Hematopoietic multipotent progenitor cell treated with erythropoietin and hydrocortisone succinate and interleukin-3 and kit ligand, for 17 days (in vitro differentiated cells): ENCODE measurements around the gene TCOF1.

Source experiments
- DNase-seq: peaks from one replicate; pipeline ENCODE4 v3.0.0-alpha.2; 2015; ENCODE audit warnings: low spot score

The TCOF1 gene

DNA sequence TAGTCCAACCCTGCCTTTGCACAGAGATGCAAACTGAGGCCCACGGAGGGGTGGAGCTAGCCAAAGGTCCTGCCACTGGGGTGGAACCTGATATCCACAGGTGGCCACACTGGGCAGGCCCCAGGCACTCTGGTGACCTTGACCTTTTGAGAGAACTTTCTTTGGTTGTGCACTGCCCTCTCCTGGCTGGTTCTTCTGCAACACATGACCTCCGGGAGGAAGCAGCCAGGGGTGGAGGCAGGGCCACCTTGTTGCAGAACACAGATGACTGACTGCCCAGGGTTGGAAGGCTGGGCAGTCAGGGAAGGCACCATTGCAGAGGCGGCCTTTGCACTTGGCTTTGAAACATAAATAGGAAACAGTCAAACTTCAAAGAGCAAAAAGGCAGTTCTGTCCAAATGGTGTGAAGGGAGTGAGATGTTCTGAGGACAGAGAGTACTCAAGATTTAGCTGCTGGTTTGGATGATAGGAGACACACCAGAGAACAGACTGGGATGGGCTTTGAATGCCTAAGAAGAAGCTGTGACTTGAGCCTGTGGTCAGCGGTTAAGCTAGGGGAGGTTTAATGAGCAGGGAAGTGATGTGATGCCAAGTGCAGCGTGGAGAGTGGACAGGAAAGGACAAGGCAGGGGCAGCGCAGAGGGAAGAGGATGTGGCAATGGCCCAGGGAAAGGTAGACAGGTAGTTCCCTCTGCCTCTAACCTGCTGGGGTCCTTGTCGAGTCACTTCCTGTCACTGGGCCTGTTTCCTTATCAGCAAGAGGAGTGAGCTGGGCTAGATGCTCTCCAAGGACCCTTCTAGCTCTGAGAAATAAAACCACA is 6.8 kb upstream of the TCOF1 start:
- peak; percentile 12 for DNase-seq

DNA sequence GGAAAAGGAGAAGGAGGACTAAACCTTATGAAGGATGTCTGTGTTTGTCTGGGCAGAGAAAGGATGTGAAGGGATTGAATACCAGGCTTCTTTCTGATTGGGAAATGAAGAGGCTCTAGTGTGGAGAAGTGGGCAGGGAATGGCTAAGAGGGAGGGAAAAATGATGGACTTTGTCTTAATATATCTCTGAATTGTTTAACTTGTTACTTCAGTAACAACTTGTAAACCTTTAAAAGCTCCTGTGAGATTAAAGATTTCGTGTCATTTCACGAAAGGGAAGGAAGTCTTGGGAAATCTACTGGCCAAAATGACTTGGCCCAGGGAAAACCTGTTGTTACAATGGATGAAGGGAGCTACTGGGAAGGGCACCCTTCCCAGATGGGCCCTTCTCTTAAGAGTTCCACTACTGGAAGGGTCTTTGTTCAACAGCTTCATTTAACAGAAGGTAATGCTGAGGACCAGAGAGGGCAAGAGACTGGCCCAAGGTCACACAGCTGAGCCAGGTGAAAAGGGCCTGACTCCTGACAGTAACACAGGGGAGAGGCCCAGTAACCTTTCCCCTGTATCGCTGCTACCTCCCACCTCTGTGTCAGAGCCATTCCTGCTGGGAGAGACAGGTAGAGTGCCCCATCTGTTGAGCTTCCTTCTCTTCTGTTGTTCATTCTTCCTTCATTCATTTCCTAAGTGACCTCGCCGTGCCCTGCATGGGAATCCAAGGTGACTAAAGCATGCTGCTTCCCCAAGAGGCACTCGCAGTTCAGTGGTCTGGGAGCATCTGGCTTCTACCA is 5.1 kb upstream of the TCOF1 start:
- no peak for DNase-seq

DNA sequence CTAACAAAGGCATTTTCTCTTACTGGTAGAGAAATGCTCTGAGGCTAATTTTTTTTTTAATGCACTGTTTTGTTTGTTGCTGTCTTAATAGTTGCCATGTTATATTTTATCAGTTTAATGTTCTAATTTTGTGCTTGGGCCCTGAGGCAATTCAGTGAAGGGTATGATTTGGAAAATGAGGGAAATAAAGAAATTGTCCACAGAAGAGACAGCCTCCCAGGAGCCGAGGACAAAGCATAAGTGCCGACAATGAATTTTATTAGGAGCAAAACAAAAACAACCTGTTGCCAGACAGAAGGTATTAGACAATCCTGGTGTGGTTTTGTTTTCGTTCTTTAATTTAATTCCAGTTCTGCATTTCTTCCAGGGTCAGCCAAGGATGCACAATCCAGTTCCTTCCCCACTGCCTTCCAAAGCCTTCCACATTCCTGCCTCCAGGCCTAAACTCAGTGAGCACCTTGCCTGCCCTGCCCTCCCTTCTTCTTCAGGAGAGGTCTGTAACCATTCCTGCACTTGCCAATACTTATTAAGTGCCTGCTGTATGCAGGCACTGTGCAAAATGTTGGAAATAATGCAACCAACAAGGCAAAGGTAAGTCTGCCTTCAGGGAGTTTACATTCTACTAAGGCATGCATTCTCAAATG is 4.3 kb upstream of the TCOF1 start:
- no peak for DNase-seq

DNA sequence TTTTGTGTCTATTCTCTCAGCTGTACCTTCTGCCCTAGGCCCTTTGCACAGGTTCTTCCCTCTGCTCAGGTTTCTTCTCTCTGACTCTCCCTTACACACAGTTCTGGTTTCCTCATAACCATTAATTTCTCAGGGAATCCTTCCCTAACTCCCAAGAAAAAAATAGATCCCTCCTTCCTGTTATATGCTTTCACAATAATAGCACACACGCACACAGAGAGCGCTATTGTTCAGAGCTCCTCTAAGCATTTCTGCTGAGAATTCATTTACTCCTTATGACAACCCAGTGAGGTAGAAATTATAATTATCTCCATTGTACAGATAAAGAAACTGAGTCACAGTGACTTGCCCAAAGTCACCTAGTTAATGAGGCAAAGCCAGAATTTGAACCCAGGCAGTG is 1.7 kb upstream of the TCOF1 start:
- no peak for DNase-seq

DNA sequence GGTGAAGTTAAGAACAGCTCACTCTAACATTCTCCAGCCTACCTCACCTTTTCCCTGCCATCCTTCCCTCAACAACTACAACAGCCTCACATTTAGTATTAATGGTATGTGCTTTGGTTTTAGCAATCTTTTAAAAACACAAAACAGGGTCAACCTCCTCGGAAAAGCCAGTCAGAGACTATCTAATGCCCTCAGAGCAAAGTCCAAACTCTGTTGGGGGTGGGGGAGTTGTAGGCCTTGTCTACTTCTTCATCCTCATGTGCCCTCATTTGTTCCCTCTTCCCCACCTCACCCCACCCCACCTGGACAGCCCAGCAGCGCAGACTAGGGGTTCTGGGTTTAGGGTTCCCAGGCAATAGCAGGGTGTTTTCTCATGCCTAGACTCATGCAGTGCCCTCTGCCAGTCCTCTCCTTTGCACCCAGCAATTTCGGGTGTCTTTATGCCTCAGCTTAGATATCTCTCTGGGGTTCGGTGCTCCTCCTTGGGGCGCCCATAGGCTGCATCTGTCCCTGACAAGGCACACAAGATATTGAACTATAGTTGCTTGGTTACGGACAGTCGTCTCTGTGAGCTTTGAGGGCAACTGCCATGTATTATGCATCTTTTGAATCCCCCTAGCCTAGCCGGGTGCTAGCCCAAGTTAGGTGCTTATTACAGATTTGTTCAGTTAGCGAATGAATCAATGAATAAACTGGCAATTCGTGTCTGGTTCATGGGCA is 762 bp upstream of the TCOF1 start:
- no peak for DNase-seq

DNA sequence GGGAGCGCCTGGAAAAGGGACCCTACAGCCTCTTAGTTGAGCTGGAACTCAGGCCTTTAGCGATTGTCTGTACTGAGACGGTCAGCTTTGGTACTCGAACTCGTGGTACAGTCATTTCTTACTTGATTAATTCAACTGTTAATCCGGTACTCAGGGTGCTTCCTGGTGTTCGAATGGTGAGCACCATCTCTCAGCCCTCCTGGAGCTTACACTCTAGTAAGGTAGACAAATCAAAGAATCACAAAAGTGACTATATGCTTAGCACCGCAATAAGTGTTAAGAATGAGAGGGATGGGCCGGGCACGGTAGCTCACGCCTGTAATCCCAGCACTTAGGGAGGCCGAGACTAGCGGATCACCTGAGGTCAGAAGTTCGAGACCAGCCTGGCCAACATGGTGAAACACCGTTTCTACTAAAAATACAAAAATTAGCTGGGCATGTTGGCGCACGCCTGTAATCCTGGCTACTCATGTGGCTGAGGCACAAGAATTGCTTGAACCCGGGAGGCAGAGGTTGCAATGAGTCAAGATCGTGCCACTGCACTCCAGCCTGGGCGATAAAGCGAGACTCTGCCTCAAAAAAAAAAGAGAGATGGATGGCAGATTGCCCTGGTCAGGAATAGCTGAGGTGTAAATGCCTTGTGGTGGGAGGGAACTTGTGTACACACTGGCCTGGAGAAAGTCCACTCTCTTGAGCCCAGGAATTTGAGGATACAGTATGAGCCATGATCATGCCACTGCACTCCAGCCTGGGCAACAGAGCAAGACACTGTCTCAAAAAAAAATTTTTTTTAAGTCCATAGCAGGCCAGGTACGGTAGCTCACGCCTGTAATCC is 981 bp downstream of the TCOF1 start:
- no peak for DNase-seq

DNA sequence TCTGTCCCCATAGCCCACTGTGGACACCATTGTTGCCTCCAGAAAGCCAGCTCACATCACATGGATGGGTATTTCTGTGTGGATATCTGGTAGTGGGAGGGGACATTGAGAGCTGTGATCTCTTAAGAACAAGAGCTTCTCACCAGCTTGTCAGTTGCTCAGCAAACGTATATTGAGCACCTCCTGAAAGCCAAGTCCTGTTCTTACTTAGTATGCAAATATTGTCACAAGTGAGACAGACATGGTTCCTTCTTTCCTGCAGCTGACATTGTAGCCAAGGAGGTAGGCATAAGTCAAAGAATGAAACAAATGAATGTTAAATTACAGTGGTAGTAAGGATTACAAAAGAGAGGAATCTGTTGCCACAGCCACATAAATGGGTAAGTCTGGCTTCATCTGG is 3.8 kb downstream of the TCOF1 start:
- DNase-seq, result no peak

DNA sequence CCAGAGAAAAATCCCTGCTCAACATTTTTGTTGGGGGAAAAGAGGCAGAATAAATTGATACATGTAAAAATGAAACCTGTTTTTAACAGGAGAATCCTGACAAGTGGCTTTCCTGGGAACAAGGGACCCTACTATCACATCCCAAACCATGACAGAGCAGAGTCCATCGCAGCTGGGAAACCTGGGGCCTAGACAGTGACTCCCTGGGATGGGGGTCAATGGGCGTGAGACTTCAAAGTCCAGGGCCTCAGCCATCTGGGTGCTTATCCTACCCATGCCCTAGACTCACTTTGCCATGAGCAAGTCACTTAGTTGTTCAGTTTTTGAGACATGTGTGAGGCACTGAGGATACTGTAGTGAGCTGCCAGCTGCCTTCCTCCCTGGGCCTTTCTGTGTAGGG is 5.7 kb downstream of the TCOF1 start:
- no peak for DNase-seq

DNA sequence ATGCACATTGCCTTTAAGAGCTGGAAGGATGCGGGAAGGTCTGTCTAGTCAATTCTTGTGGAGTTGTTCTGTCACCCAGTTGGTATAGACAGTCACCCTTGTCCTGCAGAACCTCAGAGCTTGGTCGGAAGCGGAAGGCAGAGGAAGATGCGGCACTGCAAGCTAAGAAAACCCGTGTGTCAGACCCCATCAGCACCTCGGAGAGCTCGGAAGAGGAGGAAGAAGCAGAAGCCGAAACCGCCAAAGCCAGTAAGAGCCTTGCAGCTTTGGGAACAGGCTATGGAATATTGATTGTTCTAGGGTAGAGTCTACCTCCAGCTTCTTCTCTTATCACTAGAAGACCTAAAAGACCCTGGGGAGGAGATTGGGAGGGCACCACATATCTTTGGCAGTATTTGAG is 6.5 kb downstream of the TCOF1 start:
- DNase-seq, result no peak

DNA sequence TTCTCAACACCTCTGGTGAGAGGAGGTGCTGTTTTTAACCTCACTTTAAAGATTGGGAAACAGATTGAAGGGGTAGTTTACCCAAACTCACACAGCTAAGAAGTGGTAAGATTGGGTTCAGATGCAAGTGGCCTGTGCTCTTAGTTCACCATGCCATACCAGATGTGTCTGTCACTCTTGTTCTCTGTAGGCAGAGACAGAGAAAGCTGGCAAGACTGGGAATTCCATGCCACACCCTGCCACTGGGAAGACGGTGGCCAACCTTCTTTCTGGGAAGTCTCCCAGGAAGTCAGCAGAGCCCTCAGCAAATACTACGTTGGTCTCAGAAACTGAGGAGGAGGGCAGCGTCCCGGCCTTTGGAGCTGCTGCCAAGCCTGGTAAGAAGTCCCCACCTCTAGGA is 11.0 kb downstream of the TCOF1 start:
- no peak for DNase-seq

DNA sequence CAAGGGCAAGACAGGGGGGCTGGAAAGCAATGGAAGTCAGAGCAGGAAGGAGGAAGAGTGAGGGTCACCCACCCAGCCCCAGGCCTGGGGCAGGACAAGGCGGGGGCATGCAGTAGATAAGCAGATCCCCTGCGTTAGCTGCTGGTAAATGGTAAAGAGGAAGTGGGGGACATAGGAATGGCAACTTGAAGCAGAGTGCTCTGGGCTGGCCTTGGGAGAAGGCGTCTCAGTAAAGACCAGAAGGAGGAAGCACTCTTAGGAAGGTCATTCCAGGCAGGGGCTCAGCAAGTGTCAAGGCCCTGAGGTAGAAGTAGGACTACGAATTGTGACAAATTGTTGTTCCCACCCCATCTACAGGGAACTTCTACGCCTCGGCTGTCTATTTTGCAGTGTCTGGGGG is 15.1 kb downstream of the TCOF1 start:
- no peak for DNase-seq

DNA sequence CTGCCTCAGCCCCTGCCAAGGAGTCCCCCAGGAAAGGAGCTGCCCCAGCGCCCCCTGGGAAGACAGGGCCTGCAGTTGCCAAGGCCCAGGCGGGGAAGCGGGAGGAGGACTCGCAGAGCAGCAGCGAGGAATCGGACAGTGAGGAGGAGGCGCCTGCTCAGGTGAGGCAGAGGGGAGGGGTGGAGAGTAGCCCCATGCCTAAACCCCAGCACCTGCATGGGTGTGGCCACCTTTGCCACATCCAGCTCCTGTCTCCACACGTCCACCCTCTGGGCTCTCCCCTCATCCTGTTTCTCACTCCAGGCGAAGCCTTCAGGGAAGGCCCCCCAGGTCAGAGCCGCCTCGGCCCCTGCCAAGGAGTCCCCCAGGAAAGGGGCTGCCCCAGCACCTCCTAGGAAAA is 17.2 kb downstream of the TCOF1 start:
- DNase-seq, result no peak

DNA sequence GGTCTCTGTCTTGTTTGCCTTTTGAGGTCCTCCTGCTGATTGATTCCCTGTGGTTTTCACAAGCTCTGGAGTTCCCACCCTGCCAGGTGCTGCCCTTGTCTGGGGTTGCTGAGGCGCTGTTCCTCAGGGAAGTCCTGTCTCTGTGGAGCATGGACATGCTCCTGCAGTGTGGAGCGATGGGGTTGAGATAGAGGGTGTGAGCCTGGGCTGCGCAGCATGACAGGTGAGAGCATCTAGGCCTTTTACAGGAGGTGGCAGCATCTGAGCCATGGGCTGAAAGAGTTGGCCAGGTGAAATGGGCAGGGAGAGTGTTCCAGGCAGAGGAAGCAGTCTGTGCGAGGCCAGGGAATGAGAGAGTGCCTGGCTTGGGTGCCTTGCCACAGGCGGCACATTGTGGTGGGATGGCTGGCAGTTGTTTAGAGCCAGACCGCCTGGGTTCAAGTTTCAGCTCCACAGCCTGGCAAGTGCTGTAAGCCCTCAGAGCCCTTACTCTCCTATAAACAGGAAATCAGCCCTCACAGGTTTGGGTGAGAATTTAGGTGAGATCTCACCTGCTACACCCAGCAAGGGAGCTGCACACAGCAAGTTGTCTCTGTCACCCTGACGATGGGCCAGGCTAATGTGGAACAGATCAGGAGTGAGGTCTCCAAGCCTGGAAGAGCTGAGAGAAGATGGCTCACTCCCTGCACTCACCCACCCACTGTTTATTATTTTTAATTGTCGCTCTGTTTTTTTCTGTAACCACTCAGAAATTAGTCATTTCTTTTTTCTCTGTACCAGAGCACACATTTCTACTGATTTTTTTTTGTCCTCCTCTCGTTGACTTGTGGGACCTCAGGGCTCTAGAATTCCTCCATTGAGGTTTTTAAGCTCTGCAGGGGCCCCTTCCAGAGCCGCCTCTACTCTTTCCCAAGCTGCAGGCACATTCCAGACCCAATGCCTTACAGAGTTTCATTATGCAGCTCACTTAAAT is 19.6 kb downstream of the TCOF1 start:
- DNase-seq, result no peak

DNA sequence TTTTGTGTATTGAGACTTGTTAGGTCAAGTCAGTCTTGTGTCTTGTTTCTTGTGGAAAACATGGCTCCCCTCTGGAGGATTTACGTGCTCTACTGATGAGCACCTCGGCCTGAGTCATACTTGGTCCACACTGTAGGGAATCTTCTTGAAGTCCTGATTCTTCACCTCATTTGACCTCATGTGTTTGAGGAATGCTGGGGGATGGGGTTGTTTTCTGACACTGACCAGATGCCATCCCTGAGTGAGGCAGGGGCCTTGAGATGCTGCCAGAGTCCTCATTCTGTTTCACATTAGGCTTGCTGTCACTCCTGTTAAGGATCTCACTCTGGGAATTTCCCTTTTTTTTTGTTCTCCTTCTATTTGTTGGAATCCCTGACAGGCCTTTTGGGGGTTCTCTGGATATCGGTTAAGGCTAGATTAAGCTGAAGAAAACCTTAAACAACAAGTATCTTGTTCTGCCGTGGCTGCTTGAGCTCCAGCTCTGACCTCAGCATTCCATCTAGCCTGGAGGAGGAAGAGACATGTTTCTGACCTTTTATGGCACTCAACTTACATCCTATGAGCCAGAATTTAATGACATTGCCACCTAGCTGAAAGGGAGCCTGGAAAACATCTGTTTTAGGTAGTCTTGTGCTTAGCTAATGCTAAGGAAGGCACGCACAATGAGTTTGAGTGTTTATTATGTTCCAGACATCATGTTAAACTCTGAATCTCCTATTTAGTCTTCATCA is 20.6 kb downstream of the TCOF1 start:
- DNase-seq, result no peak

DNA sequence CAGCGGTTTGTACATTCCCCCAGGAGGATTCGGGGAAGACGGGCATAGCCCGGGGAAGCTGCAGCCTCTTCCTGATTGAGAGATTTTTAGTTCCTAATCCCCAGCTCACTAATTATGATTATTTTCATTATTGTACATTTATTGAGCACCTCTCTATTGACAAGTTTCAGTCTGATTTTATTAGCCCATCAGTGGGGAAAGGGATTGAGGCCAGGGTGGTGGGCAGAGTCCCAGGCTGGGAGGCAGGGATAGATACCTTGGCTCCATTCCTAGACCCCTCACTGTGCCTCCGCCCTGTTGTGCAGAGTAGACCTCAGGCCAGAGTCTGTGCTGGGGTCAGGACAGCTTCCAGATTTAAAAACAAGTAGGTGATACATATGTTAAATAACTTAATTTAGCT is 27.2 kb downstream of the TCOF1 start:
- DNase-seq, result no peak

DNA sequence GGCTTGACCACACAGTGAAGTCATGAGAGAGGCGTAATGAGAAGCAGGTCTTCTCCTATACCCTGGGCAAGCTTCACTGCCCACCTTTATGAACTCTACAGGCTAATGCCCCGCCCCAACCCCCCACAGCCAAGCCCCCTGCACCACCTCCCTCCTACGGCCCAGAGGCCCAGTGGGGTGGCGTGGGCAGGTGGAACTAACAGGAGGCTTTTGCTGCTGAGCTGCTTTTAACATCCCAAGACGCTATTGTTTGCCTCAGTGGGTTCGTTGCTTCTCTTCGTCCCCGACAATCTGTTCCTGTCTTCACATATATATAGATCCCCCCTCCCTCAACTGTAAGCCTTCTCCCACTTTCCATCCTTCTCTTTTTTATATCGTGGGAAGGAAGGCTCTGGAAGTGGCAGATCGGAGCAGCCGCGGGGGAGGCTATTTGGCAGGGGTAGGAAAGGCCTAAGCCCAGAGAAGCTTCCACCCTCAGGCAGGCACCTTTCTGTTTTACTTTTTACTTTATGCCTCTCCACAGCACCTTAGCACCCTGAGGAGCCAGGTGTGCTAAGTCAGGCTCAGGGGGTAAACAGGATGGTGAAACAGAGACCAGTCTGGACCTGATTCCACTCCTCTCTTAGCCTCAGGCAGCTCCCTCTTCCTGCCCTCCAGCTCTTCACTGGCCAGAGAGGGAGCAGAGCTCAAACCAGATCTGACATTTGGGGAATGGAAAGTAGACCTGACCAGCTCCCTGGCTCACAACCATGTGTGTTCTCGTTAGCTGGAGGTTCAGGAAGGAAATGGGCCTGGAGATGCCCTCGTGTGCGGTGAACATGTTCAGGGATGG is 28.7 kb downstream of the TCOF1 start:
- DNase-seq, result no peak

DNA sequence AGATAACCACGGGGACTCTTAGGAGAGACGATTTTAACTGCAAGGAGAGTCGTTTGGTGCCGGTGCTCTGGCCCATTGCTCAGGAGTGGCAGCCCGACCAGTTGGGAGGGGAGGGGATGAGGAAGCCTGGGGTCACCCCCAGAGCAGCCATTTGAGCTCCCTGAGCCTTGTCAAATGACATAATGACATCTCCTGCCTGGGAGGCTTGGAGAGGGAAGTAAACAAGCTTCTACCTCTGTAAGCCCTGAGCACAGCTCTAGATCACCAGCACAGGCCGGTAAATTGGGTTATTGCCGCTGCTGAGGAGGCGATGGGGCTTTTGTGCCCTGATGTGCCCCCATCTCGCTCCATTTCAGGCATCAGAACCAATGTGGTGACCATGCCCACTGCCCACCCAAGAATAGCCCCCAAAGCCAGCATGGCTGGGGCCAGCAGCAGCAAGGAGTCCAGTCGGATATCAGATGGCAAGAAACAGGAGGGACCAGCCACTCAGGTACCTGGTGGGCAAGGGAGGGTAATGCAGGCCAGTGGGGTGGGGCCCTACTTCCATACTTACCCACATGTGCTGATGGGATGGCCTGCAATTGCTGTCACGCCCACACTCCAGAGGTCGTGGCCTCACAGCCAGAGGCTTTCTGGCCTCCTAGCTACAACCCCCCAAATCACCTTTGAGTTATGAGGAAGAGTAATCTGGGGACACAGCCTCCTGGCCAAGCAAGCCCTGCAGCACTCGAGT is 32.2 kb downstream of the TCOF1 start:
- no peak for DNase-seq
